RWPE2 (cell line): ENCODE data around the gene PSMD2.
A peak's percentile ranks its signal among the peaks of the same experiment; 100 is the strongest.

Experiments
- ATAC-seq: fragments of 200-7000 bp; cut with Tn5 transposase; 3 replicates; pipeline ENCODE4 v1.9.1; 2021; ENCODE audit warnings: low read depth
- DNase-seq: peaks from one replicate; pipeline ENCODE4 v3.0.0-alpha.2; 2020; ENCODE audit warnings: low spot score
- H3K27ac ChIP-seq: fragments of 450-650 bp; 2 replicates; pipeline ENCODE4 v1.5.1; 2017; ENCODE audit warnings: mild to moderate bottlenecking; ENCODE audit not compliant: poor library complexity, severe bottlenecking
- H3K27me3 ChIP-seq: fragments of 250-450 bp; sonication (Bioruptor Pico); 2 replicates; pipeline ENCODE4 v1.5.1; 2021; ENCODE audit warnings: mild to moderate bottlenecking, moderate library complexity; ENCODE audit not compliant: insufficient read depth, poor library complexity, severe bottlenecking
- H3K36me3 ChIP-seq: fragments of 250-450 bp; sonication (Bioruptor Pico); 2 replicates; pipeline ENCODE4 v1.5.1; 2020; ENCODE audit warnings: low read depth, mild to moderate bottlenecking, moderate library complexity
- H3K4me1 ChIP-seq: fragments of 250-450 bp; sonication (Bioruptor Pico); 2 replicates; pipeline ENCODE4 v1.5.1; 2021; ENCODE audit warnings: mild to moderate bottlenecking, moderate library complexity; ENCODE audit not compliant: insufficient read depth, poor library complexity, severe bottlenecking
- H3K4me3 ChIP-seq: fragments of 250-450 bp; sonication (Bioruptor Pico); 2 replicates; pipeline ENCODE4 v1.5.1; 2021; ENCODE audit warnings: mild to moderate bottlenecking, moderate library complexity; ENCODE audit not compliant: severe bottlenecking
- H3K9me3 ChIP-seq: fragments of 250-450 bp; sonication (Bioruptor Pico); 2 replicates; pipeline ENCODE4 v1.5.1; 2021; ENCODE audit warnings: mild to moderate bottlenecking, moderate library complexity; ENCODE audit not compliant: severe bottlenecking
- CTCF ChIP-seq: fragments of 450-650 bp; IDR thresholded peaks from one replicate; pipeline ENCODE4 v1.5.1; 2017; ENCODE audit warnings: mild to moderate bottlenecking, moderate library complexity; ENCODE audit not compliant: poor library complexity, severe bottlenecking

Gene PSMD2

DNA sequence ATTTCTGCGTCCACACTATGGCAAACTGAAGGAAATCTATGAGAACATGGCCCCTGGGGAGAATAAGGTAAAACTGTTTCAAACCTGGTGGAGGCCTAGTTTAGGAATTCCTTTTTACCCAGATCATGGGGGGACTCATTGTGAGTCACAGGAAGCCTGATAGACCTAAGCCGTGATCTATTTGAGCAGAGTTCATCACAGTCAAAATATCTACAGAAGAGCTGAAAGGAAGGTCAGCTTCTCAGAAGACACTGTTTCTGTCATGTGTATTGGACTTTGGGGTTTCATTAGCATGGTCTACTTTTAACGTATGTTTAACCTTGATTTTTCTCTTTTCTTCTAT lies 1.3 kb downstream of the PSMD2 start:
- no peaks in the 10 kb centered on the region for H3K9me3 ChIP-seq
- peak overlapping the region; percentile 69 for H3K4me3 ChIP-seq
- no peak for DNase-seq
- no peak for TF ChIP-seq CTCF
- no peaks in the 10 kb centered on the region for H3K27me3 ChIP-seq
- peak; percentile 61 for ATAC-seq
- H3K27ac ChIP-seq, result peak overlapping the region; percentile 95
- H3K4me1 ChIP-seq, result peaks cover 6% of the 10 kb centered on the region
- H3K36me3 ChIP-seq, result peaks cover 53% of the 10 kb centered on the region

DNA sequence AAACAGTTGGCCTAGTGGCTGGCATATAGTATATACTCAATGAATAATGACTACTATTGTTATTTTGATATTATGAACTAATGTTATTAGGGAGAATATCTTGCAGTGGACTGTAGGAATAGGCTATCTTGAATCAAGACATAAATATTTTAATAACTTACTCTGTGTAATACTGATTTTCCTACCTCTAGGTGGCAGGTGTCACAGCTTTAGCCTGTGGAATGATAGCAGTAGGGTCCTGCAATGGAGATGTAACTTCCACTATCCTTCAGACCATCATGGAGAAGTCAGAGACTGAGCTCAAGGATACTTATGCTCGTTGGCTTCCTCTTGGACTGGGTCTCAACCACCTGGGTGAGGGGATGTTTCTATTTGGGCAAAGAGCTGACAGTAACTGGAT lies 6.5 kb downstream of the PSMD2 start:
- ATAC-seq, result peak; percentile 50; the same call in 1 of the 3 replicates

GRCh38 chr3:184306341-184306972 lies 7.4 kb downstream of the PSMD2 start:
- Histone ChIP-seq H3K27ac (no peak overlapping the region), H3K4me3 (no peak overlapping the region), H3K4me1 (no peaks in the 10 kb centered on the region), H3K27me3 (no peaks in the 10 kb centered on the region), H3K9me3 (no peaks in the 10 kb centered on the region), H3K36me3 (peaks cover 84% of the 10 kb centered on the region)
- DNase-seq (no peak), ATAC-seq (no peak)
- TF ChIP-seq CTCF, result no peak

More for the DNA sequence above, 6.5 kb downstream of the PSMD2 start:
- Histone ChIP-seq H3K9me3 (no peaks in the 10 kb centered on the region), H3K4me3 (no peak overlapping the region), H3K4me1 (peaks cover 4% of the 10 kb centered on the region), H3K36me3 (peaks cover 93% of the 10 kb centered on the region), H3K27ac (no peak overlapping the region), H3K27me3 (no peaks in the 10 kb centered on the region)
- no peak for DNase-seq
- peak; percentile 55 for TF ChIP-seq CTCF

- Histone ChIP-seq H3K9me3 (no peaks in the 10 kb centered on the region), H3K27ac (no peak overlapping the region), H3K27me3 (no peaks in the 10 kb centered on the region), H3K36me3 (peaks cover 69% of the 10 kb centered on the region), H3K4me1 (no peaks in the 10 kb centered on the region), H3K4me3 (no peak overlapping the region)
- TF ChIP-seq CTCF, result no peak
- DNase-seq (no peak), ATAC-seq (no peak)
These were observed 8.9 kb downstream of the PSMD2 start for GRCh38 chr3:184307915-184308314.

DNA sequence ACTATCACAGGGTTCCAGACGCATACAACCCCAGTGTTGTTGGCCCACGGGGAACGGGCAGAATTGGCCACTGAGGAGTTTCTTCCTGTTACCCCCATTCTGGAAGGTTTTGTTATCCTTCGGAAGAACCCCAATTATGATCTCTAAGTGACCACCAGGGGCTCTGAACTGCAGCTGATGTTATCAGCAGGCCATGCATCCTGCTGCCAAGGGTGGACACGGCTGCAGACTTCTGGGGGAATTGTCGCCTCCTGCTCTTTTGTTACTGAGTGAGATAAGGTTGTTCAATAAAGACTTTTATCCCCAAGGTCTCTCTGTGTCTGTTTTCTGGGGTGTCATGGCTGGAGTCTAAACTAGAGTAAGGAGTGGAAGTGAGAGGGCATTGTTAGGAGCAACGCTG lies 9.7 kb downstream of the PSMD2 start:
- H3K4me1 ChIP-seq, result no peaks in the 10 kb centered on the region
- H3K27ac ChIP-seq, result no peak overlapping the region
- H3K27me3 ChIP-seq, result no peaks in the 10 kb centered on the region
- H3K9me3 ChIP-seq, result no peaks in the 10 kb centered on the region
- no peak overlapping the region for H3K4me3 ChIP-seq
- ATAC-seq (no peak), DNase-seq (no peak)
- TF ChIP-seq CTCF, result no peak
- peaks cover 61% of the 10 kb centered on the region for H3K36me3 ChIP-seq
